CD4-positive, alpha-beta T cell treated with Interleukin-15 for 4 hours (primary cell): ENCODE measurements around the gene APH1B.
"Not testable (repeated sequence)": the region's sequence is repeated elsewhere in the genome, so short reads cannot be mapped to it uniquely, and the experiment has no call there.

Source experiments
- DNase-seq: peaks from one replicate; pipeline ENCODE4 v3.0.0-alpha.2; 2020; ENCODE audit warnings: low spot score

The APH1B gene

DNA sequence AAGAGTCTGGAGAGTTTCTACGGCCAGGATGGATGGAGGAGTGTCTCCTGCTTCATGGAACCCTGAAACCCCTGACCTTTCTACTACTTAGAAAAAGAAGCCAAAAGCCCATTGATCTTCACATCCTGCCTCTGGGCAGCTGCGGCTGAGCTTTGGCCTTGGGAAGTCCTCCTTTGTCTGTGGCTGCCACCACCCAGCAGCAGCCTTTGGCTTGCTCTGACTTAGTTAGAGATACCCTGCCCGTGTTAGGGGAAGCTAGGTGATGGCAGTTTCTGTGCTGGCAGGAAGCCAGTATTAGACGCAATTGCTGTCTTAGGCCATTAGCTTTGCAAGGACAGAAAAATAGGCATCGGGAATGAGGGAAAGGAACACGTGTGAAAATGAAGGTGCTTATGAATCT is 18.8 kb downstream of the APH1B start:
- DNase-seq = no peak

GRCh38 chr15:63299943-63300575 is 22.7 kb downstream of the APH1B start:
- no peak for DNase-seq

- DNase-seq = no peak
These were observed 23.7 kb downstream of the APH1B start for GRCh38 chr15:63301088-63301487.

DNA sequence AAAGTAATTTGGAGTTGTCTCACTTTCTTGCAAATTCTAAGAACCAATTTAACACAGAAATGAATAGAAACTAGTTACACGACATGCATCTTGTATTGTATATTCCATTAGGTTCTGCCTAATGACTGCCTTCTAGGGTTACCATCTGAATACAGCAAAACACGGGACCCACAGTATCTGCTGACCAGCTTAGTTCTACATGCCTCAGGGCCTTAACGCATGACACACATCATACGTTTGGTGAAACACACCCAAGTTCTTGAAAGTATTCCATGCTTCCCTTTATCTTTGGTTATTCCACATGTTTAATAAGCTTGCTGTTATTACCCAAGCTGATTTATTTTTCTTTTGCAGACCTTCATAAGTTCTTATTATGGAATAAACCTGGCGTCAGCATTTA is 27.9 kb downstream of the APH1B start:
- no peak for DNase-seq

DNA sequence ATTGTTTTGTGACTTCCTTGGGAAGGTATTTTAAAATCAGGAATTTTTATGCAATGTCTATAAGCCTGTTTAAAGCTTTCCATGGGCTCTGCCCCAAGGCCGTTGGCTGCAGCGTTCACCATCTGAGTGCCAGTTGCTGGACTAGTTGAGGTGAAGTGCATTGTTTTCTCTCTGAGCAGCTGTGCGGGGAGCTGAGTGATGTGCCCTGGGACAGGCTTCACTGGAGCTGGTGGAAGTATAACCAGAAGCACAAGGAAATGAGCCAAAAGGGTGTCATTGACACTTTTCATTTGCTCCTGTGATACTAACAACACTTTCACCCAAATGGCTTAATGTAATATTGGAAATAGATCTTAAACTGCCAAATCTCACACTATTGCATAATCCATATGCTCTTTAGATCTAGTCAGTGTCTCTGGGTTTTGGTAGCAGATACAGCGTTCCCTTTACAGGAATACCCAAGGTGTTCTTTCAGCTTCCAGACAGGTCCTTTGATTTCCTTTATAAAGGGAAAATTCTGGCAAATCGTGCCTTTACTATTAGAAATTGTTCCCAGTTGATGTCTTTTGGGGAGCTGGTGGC is 29.2 kb downstream of the APH1B start:
- no peak for DNase-seq

DNA sequence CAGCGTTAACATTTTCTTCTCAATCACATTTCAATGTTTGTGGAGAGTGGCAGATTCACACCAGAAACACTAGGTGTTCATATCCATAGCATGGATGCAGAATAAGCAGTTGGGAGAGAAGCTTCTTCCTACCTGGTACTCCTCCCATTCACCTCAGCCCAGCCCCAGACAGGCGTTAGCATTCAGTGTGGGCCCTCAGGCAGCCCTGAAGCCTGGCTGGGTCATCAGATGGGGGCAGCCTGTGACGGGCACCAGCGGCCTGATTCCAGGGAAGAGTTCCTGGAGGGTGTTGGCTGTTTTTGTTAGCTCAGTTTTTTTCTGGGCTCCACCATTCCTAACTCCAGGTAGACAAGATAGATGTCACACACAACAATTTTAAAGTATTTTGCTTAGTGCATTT is 31.1 kb downstream of the APH1B start:
- DNase-seq = no peak

DNA sequence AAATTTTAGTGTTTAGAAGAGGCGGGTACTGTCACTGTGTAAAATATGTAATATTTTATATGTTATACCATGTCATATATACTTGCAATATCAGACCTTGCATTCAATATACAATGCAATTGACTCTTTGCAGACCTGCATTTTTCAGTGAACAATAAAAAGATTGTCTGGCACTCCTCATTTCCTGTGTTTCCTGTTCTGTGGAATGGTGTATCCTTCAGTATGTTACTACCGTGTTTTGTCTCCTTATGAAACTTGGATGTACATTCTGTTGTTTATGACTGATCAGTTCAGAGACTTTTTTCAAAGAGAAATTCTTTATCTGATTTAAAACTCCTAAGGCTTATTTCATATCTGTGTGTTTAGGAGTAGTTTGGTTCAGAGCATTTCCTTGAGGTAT is 31.5 kb downstream of the APH1B start:
- no peak for DNase-seq

DNA sequence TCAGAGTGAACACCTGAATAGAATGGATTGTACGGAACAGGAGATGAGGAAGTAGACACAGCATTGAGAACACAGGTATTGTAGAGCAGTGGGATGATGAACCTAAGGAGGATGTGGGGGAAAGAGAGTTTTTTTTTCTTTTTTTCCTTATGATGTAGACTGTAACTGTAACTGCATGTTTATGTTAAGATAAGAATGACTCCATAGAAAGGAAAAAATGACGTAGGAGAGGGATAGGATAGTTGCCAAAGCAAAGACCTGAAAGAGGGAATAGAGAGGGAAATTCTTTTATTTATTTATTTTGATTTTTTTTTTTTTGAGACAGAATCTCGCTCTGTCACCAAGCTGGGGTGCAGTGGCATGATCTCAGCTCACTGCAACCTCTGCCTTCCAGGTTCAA is 33.2 kb downstream of the APH1B start:
- DNase-seq = no peak

GRCh38 chr15:63312286-63312685 is 34.9 kb downstream of the APH1B start:
- no peak for DNase-seq

DNA sequence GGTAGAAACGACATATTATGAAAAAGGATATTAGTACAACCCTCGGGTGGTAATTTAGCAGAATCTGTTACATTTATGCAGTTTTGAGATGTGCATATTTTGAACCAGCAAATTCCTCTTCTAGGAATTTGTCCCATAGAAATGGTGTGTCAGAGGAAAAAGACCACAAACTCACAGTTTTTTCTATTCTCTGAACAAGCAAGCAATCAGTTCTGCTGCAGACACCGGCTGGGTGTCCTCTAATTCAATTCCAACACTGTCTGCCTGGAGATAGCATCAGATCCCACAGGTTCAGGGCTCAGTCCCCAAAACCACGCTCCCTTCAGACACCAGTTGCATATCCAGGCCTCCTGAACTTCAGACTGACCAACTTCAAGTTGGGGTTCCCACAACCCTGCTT is 36.4 kb downstream of the APH1B start:
- DNase-seq = no peak

GRCh38 chr15:63314409-63314808 is 37.0 kb downstream of the APH1B start:
- no peak for DNase-seq

DNA sequence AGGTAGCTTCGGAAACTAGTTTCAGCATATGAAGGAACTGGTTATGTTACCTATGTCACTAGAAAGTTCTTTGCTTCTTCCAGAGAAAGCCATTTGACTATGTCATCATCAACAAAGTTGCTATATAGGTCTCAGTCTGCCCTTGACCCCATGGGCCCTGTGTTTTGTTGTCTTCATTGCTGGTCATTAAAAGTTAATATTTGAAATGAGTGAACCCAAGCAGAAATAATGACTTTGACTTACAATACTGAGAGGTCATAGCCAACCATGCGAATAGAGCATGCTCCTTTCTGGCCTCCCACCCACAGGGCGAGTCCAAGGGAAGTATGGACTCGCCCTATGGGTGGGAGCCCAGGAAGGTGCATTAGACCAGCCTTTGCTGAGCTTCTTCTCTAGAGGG is 40.9 kb downstream of the APH1B start:
- no peak for DNase-seq

DNA sequence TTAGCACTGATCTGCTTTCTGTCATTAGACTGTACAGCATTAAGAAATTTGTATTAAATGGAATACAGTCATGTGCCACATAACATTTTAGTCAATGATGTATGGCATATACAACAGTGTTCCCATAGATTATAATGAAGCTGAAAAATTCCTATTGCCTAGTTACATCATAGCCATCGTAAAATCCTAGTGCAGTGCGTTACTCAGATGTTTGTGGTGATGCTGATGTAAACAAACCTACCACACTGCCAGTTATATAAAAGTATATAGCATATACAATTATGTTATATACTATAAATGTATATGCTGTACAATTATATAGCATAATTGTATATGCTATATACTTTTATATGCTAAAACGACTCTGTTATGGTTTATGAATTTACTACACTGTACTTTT is 41.7 kb downstream of the APH1B start:
- DNase-seq = no peak

- not testable (repeated sequence) for DNase-seq
These were observed 43.0 kb downstream of the APH1B start for GRCh38 chr15:63320446-63320845.

DNA sequence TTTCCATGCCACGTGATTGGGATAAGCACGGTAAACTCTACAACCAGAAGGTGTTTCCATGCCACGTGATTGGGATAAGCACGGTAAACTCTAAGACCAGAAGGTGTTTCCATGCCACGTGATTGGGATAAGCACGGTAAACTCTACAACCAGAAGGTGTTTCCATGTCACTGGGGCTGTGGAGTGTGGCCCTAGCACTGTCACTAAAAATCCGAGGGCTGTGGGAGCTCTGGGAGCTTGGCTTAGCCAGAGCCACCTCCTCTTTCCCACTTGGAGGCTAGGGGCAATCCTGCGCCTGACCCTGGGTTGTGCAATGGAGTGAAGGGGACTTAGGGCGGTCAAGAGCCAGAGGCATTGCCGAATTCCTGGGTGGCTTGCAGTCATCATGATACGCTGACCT is 43.6 kb downstream of the APH1B start:
- not testable (repeated sequence) for DNase-seq

DNA sequence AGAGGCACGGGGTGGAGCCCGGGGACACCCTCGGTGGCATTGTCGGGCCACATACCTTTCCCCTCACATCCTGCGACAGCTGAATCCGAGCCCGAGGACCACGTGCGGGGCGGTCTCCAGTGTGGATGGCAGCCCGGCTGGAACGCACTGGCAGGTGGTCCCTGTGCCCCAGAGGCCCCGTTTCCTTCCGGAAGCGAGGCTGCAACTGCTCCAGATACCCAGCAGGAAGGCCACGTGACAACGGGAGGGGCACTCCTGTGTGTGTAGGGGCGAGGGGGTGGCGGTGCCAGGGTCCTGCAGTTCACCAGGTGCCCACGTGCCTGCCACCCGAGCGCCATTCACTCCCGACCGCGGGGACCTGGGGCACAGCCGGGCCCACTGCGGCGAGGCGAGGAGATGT is 44.1 kb downstream of the APH1B start:
- no peak for DNase-seq

GRCh38 chr15:63322541-63322940 is 45.1 kb downstream of the APH1B start:
- no peak for DNase-seq

DNA sequence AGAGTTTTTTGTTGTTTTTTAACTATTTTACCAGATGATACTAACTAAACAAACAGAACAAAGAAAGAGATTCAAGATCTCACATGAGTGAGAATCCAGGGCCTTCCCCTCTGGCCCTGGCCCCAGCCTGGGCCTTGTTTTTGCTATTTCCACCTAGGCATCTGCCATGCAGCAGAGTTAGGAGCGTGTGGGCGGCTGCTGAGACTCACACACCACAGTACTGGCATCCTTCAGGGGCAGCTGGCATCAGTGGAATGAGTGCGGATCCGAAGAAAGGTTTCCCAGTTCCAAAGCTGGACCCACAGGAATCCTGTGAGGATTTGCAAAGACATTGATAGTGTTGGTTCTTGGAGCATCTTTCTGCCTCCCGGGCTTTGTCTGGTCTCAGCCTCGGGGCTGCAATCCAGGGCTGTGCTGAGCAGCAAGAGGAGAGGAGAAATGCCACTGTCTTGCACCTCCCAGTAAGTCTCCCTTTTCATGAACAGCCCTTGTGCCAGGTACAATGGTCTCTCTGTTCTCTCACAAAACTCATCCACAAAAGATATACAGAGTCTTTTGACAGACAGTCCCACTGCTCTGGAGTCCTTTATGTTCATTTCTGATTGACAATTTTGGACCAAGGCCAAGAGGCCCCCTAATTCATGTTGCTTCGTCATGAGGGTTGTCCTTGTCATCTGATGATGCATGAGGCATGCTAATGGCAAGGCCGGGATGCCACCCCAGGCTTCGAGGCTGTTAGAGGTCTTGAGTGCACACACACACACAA is 46.6 kb downstream of the APH1B start:
- DNase-seq = no peak

GRCh38 chr15:63324770-63325169 is 47.4 kb downstream of the APH1B start:
- DNase-seq = no peak

DNA sequence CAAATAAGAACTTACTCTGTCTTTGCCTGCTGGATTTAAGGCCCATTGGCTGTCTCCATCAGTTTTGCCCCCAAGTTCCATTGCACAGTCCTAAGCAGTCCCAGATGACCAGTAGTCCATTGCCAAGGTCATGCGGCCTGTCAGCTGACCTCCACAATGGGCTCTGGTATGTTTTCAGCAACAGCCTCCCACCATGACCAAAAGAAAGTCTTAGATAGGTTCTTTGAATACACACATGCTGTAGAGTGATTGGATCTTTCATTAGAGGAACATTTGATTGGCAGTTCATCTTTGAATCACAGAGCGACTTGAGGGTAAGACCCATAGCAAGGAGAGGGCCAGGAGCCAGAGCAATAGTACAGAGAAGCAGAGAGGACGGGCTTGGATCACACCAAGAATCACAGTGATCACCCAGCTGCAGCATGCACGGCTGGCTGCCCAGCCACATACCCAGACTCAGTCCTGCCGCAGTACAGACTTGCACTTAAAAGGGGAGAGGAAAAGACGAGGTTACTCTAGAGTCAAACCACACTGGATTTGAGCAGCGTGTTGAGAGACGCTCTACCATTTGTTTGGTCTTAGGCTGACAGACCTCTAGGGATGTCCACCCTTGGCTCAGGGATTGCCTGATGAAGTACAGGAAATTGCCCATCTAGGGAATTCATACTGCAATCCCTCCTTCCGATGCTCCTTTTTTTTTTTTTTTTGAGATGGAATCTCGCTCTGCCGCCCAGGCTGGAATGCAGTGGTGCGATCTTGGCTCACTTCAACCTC is 50.4 kb downstream of the APH1B start:
- no peak for DNase-seq

- DNase-seq = no peak
These were observed 52.4 kb downstream of the APH1B start for GRCh38 chr15:63329567-63330350.

DNA sequence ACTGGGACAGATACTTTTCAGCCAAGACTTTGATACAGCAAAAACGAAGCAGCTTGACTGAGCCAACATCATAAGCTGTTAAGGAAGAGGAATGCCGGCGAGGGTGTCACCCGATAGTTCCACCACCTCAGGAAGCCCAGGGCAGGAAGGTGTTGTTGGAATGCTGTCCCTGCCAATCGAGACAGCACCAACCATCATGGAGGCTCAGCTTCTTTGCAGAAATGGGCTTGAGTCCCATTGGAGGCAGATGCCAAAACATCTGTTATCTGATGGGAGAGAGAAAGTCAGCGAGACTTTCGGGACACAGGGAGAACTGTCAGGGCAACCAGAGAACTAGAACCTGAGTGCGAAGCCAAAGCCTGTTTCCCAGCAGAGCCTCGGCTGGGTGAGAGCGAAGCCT is 53.5 kb downstream of the APH1B start:
- DNase-seq = no peak
